Gastrocnemius medialis (tissue), 4 donors: ENCODE results near the gene CCL22. TPM values are rescaled to one million over a fixed set of nuclear protein-coding genes. Genes with fewer than 3 reads are reported as not detected.

Experiments used
- ATAC-seq, 2 donors: fragments of 150-250 bp; one replicate each; pipeline ENCODE4 v1.9.1; 2016
- DNase-seq, 2 donors: peaks; one replicate each; pipeline ENCODE4 v3.0.0-alpha.2; 2019
- H3K27ac ChIP-seq, 4 donors: fragments of 200-600 bp; sonication (generic); 1 replicate in 1 of 4; 2 replicates in 3 of 4; pipeline ENCODE4 v1.5.1; 2016 to 2018; ENCODE audit warnings: mild to moderate bottlenecking in 2 of 4, moderate library complexity in 1 of 4
- H3K27me3 ChIP-seq, 3 donors: fragments of 200-600 bp; sonication (generic) in 2 of 3; 1 replicate in 1 of 3; 2 replicates in 2 of 3; pipeline versions ENCODE4 v1.5.1 to v1.6.0; 2016 to 2019; ENCODE audit warnings: mild to moderate bottlenecking in 1 of 3, moderate library complexity in 1 of 3
- H3K36me3 ChIP-seq, 2 donors: fragments of 200-600 bp; sonication (generic) in 1 of 2; one replicate each; pipeline ENCODE4 v1.5.1; 2017 to 2018
- H3K4me1 ChIP-seq, 2 donors: fragments of 200-600 bp; sonication (generic) in 1 of 2; one replicate each; pipeline ENCODE4 v1.5.1; 2016 to 2017; ENCODE audit warnings: mild to moderate bottlenecking in 2 of 2
- H3K4me3 ChIP-seq, 4 donors: fragments of 200-600 bp; sonication (generic) in 3 of 4; 1 replicate in 1 of 4; 2 replicates in 3 of 4; pipeline ENCODE4 v1.5.1; 2016 to 2019; ENCODE audit warnings: mild to moderate bottlenecking in 2 of 4
- H3K9me3 ChIP-seq, 3 donors: fragments of 200-600 bp; sonication (generic) in 2 of 3; 1 replicate in 1 of 3; 2 replicates in 2 of 3; pipeline ENCODE4 v1.5.1; 2016 to 2019
- POLR2A ChIP-seq, 2 donors: fragments of 450-650 bp; IDR thresholded peaks; one replicate each; pipeline ENCODE4 v1.6.1; 2017; ENCODE audit warnings: antibody characterized with exemption in 2 of 2, mild to moderate bottlenecking in 2 of 2, moderate library complexity in 2 of 2
- in situ Hi-C, 4 donors: fragments of 200-750 bp; cut with MboI; loops; one replicate each; pipeline versions ENCODE4 v1.15.0 to v1.8.0; 2017; ENCODE audit warnings: low sequenced_read_pairs in 4 of 4
- intact Hi-C: fragments of 100-400 bp; cut with DNase I; formaldehyde crosslinking; loops from one replicate; pipeline ENCODE4 v1.15.1; 2023; ENCODE audit warnings: low total_unique reads
- total RNA-seq, 4 donors: library from RNA; depleted of rRNA; stranded (reverse); fragments of >200 nt; gene quantifications; one replicate each; pipeline versions ENCODE4 v1.1.0 to v1.2.3, GENCODE V29; 2016
- TF ChIP-seq, protein P1 (sequence below), 5 experiments: fragments of 450-650 bp in 3 of 5; fragments of 200-600 bp in 2 of 5; sonication (generic) in 2 of 5; IDR thresholded peaks in 4 of 5; conservative IDR thresholded peaks in 1 of 5; 1 replicate in 4 of 5; 2 replicates in 1 of 5; pipeline ENCODE4 v1.5.1; 2016 to 2019; ENCODE audit warnings: antibody characterized with exemption in 5 of 5, mild to moderate bottlenecking in 3 of 5, moderate library complexity in 3 of 5

CCL22 gene
- total RNA-seq, 4 donors from 2014 or later = not detected

DNA sequence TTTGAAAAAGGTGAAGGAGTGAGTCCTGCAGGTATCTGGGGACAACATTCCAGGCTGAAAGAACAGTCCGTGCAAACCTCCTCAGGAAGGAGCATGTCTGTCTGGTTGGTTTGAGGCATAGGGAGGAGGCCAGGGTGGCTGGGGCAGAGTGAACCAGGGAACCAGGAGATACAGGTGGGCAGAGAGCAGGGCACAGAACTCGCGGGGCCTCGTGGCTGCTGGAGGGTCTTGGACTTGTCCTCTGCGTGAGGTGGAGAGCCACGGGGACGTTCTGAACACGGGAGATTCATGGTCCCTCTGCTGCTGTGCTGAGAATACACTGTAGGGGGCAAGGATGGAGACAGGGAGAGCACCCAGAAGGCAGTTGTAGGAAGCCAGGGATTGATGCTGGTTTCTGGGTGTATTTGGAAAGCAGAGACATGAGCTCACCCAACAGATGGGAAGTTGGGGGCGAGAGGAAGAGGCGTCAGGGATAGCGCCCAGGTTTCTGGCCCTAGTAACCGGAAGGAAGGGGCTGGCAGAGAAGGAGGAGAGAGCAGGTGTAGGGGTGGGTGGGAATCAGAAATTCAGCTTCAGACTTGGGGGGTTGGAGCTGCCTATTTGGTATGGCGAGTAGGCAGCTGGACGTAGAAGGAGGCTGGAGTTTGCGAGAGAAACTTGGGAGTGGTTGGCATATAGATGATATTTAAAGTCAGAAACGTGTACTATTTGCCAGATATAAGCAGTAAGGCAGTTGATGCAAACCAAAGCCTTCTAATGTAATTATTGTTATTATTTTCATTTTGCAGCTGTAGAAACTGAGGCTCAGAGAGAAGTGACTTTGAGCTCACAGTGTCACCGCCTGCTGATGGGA lies 45.6 kb downstream of the CCL22 start, which contains the start of gene CCL17:
TSS of gene CCL17 (plus strand) at position 803 of the 853 bp plus-strand sequence. CDS start 9,166 bp downstream, outside the sequence.
- DNase-seq (no peak), ATAC-seq (no peak)
- Histone ChIP-seq H3K4me1 (no peaks in the 10 kb centered on the region), H3K9me3 (no peaks in the 10 kb centered on the region), H3K27me3 (no peaks in the 10 kb centered on the region), H3K4me3 (no peak within 1 kb of the TSS), H3K27ac (no peak within 1 kb of the TSS), H3K36me3 (no peaks in the 10 kb centered on the region)
- in situ Hi-C loops = loop anchor here in 1 of 4 donors (25.0 kb wide), 1 partner anchor 317 kb away; the partner anchor contains the start of gene CPNE2
- TF ChIP-seq, protein P1, sequence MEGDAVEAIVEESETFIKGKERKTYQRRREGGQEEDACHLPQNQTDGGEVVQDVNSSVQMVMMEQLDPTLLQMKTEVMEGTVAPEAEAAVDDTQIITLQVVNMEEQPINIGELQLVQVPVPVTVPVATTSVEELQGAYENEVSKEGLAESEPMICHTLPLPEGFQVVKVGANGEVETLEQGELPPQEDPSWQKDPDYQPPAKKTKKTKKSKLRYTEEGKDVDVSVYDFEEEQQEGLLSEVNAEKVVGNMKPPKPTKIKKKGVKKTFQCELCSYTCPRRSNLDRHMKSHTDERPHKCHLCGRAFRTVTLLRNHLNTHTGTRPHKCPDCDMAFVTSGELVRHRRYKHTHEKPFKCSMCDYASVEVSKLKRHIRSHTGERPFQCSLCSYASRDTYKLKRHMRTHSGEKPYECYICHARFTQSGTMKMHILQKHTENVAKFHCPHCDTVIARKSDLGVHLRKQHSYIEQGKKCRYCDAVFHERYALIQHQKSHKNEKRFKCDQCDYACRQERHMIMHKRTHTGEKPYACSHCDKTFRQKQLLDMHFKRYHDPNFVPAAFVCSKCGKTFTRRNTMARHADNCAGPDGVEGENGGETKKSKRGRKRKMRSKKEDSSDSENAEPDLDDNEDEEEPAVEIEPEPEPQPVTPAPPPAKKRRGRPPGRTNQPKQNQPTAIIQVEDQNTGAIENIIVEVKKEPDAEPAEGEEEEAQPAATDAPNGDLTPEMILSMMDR (IDR thresholded peaks at IDR 0.05 in 4 of 5, conservative IDR thresholded peaks at IDR 0.05 in 1 of 5) = no peak
- TF ChIP-seq POLR2A (IDR thresholded peaks at IDR 0.05) = no peak
- intact Hi-C loops = no loop called here

GRCh38 chr16:57405097-57405496 lies 46.5 kb downstream of the CCL22 start:
- H3K4me3 ChIP-seq = no peak overlapping the region
- ATAC-seq = no peak
- TF ChIP-seq, protein P1 (IDR thresholded peaks at IDR 0.05 in 4 of 5, conservative IDR thresholded peaks at IDR 0.05 in 1 of 5) = no peak
- no peak for TF ChIP-seq POLR2A (IDR thresholded peaks at IDR 0.05)
- no peaks in the 10 kb centered on the region for H3K4me1 ChIP-seq
- H3K9me3 ChIP-seq = no peaks in the 10 kb centered on the region
- in situ Hi-C loops (loop anchor here in 1 of 4 donors (25.0 kb wide), 1 partner anchor 318 kb away; the partner anchor contains the start of gene CPNE2), intact Hi-C loops (no loop called here)
- no peaks in the 10 kb centered on the region for H3K27me3 ChIP-seq
- DNase-seq = no peak
- H3K27ac ChIP-seq = no peak overlapping the region
- H3K36me3 ChIP-seq = no peaks in the 10 kb centered on the region

GRCh38 chr16:57406881-57407280 lies 48.3 kb downstream of the CCL22 start:
- no peak overlapping the region for H3K27ac ChIP-seq
- ATAC-seq (no peak), DNase-seq (no peak)
- no peaks in the 10 kb centered on the region for H3K9me3 ChIP-seq
- no peaks in the 10 kb centered on the region for H3K36me3 ChIP-seq
- H3K4me3 ChIP-seq = no peak overlapping the region
- TF ChIP-seq POLR2A (IDR thresholded peaks at IDR 0.05) = no peak
- TF ChIP-seq, protein P1 (IDR thresholded peaks at IDR 0.05 in 4 of 5, conservative IDR thresholded peaks at IDR 0.05 in 1 of 5) = no peak
- no peaks in the 10 kb centered on the region for H3K27me3 ChIP-seq
- intact Hi-C loops (no loop called here), in situ Hi-C loops (loop anchor here in 1 of 4 donors (25.0 kb wide), 1 partner anchor 320 kb away; the partner anchor contains the start of gene CPNE2)
- H3K4me1 ChIP-seq = no peaks in the 10 kb centered on the region

- no peak for ATAC-seq
- no peak overlapping the region for H3K27ac ChIP-seq
- intact Hi-C loops = no loop called here
- TF ChIP-seq, protein P1 (IDR thresholded peaks at IDR 0.05 in 4 of 5, conservative IDR thresholded peaks at IDR 0.05 in 1 of 5) = no peak
- in situ Hi-C loops = loop anchor here in 1 of 4 donors (25.0 kb wide), 1 partner anchor 320 kb away; the partner anchor contains the start of gene CPNE2
- no peaks in the 10 kb centered on the region for H3K4me1 ChIP-seq
- no peaks in the 10 kb centered on the region for H3K27me3 ChIP-seq
- no peak for DNase-seq
- no peaks in the 10 kb centered on the region for H3K36me3 ChIP-seq
- H3K9me3 ChIP-seq = no peaks in the 10 kb centered on the region
- H3K4me3 ChIP-seq = no peak overlapping the region
Observed at GRCh38 chr16:57407521-57408353, 49.2 kb downstream of the CCL22 start.
